ENCODE data around the gene FRAS1.
"Not testable (repeated sequence)": the region's sequence is repeated elsewhere in the genome, so short reads cannot be mapped to it uniquely, and the experiment has no call there.

FRAS1 gene

DNA sequence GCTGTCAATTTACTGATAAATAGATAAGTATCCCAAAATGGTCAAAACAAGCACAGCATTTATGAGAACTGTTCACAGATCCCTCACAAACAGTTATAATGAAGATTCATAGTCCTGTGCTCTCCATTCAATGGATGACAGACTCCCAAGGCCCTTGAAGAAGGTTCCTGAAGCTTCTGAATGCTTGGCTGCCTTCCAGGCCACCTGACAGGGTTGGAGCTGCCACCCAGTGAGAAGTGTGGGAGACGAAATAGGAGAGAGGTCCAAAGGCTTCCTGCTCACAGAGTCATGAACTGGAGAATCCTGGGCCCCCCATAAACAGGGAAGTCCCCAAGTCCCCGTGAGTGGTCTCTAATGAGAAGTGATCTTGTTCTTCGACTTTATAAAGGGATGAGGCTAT is 468.4 kb downstream of the FRAS1 start:
- DNase-seq, result no peak

DNA sequence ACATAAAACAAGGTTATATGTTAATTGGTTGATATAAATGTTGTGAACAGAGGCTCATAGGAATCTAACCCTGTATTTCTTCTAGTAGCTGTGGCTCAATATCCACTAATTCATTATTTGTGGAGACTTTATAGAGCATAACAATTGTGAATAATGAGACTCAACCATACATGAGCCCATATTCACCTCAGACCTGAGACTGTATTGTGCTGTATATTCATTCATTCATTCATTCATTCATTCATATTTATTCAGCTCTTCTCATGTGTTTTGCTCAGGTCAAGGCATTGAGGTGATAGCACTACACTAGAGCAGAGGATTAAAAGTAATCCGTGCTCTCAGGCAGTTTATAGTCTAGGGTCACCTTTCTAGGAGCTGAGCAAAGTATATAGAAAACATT is 470.0 kb downstream of the FRAS1 start:
- DNase-seq, result no peak

DNA sequence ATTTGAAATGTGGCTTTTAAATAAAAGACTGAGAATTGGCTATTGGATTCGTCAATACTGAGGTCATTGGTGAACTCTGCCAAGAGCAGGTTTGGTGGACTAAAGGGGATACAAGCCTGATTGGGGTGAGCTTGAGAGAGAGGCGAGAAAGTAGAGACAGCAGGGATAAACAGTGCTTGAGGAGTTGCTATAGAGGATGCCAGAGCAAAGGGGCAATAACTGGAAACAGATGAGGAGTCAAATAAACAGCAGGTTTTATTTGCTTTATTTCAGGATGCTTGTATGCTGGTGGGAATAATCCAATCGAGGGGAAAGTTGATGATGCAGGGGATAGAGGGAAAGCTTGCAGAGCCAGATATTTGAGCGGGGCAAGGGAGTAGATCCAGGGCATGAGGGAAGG is 470.4 kb downstream of the FRAS1 start:
- no peak for DNase-seq

DNA sequence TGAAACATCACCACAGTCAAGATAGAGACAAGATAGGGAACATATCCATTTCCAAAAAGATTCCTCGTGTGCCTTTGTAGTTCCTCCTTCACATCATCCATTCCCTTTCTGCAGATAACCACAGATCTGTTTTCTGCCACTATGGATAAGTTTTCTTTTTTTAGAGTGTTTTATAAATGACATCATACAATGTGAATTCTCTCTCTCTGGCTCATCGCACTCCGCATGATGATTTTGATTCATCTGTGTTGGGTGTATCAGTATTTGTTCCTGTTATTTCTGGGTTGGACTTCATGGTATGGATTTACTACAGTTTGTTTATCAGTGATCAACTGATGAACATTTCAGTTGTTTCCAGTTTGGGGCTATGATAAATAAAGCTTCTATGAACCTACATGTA is 471.2 kb downstream of the FRAS1 start:
- no peak for DNase-seq

DNA sequence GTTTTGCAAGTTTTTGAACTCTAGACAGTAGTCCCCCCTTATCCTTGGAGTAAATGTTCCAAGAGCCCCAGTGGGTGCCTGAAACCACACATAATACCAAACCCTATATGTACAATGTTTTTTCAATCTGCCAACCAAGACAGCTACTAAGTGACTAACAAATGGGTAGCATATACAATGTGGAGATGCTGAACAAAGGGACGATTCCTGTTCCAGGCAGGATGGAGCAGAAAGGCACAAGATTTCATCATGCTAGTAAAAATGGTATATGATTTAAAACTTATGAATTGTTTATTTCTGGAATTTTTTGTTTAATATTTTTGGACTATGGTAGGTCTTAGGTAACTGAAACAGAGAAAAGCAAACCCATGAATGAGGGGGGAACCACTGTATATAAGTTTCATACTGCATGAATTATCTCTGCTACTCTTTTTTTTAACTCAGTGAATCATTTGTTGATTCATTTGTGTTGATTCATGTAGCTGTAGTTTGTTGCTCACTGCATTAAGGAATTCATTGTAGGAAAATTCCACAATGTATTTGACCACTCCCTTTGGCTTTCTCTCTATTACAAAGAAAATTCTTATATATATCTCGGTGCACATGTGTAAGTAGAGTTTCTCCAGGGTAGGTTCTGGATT is 472.6 kb downstream of the FRAS1 start:
- no peak for DNase-seq

DNA sequence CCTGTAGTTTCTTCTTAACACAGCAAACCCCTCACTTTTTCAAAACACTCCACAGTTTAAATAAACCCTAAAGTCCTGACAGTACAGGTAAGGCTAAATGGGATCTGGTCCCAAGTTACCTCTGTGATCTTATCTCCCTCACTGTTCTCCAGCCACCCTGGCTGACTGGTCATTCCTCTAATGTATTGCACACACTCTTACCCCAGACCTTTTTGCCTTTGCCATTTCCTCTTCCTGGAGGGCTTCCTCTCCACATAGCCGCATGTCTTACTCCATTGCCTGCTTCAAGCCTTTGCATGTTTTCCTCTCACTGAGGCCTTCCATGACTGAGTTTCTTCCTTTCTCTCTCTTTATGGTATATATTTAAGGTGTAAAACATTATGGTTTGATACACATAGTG is 474.9 kb downstream of the FRAS1 start:
- DNase-seq, result no peak

DNA sequence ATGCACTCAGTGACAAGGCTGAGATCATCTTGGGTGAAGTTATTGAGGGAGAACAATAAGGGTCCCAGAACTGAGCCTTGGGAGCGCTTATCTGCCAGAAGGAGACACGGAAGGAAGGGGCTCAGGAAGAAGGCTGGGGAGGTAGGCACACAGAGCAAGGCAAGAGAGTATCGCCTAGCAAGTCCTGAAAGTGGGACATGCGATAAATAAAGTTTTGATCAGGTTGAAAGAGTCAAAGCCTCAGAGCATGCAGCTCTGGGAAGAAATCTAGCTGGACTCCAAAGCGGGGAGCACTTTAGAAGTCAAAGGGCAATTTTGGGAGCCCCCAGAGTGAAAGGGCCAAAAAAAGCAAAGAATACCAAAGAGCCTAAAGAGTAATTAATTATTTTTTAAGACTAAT is 476.7 kb downstream of the FRAS1 start:
- DNase-seq, result no peak

DNA sequence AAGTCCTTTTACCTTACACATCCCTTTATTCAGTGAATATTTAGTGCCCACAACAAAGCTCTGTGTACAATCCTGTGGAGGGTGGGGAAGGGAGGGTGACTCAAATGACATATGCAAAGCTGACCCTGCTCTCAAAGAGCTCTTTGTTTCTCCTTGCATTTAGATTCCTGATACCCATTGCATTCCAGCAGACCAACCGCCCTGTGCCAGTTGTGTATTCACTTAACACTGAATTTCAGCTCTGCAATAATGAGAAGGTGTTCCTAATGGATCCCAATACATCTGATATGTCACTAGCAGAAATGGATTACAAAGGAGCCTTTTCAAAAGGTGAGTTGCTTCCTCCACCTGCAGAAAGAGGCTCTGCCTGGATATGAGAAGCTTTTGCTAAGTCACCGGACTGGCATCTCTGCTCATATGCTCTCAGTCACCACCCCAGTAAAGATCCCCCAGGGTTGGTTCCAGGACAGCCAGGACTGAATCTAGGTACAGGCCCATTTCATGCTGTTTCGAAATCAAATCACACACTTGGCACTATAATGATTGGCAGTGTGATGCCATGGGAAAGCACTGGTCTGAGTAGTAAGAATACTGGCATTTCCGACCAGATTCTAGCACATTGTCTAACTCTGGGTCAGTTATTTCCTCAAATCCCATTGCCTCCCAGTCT is 477.3 kb downstream of the FRAS1 start:
- no peak for DNase-seq

DNA sequence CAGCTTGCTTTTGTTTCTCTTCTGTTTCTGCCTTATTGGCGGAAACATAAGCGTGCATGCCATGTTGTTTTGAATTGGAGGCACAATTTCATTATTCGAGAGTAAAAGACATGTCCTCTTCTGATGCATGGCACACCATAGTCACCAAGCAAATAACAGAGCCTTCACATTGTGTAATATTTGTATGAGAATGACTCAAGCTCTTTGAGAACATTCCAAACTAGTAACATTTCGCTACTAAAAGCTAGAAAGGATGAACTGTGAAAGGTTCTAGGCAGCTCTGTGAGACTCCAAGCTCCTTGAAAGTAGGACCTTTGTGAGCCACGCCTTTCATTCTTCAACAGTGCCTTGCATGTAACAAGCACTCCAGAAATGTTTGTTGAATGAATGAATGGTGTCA is 485.2 kb downstream of the FRAS1 start:
- no peak for DNase-seq

DNA sequence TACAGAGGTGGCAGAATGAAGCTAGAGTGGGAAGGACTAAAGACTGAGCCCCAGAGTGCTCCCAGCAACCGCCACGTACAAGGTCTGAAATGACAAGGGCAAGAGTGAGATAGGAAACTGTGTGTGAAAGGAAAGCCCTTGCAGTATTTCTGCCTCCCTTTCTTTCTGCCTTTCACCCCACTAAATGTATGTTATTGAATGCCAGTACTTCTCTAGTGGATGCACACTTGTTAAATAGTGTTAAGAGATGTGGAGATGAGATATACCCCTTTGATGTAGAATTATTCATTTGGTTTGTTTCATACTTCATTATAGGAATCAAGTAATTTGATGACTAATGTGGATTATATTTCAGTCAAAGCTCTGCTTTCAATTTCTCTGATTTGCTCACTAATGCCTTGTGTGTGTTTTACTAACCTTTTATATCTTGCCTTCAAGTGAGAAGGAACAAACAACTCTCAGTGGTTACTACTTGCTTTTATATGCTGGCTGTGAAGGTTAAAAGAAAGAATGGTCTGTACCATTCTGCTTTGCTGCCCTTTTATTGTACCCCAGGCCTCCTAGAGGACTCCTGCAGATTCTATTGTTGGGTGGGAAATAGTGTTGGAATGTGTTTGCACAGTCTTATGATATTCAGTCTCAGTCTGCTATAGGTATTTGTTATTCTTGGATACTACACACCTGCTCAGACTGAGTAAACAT is 486.5 kb downstream of the FRAS1 start:
- no peak for DNase-seq

DNA sequence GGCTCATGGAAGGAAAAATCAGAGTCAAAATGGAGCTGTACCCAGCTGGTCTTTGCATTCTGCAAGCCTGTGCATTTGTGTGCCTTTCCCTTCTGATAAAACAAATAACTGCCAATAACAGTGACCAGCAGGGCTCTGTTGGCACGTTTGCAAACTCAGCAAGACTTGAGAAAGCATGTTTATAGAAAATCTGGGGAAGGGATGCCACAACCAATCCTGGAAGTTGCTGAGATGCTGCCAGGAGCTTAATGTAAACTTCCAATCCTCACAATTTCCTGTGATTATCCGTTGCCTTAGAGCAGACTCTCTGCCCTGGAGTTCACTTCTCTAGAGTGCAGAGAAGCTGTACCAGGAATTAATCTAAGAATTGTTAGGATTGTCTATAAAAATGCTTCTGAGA is 487.6 kb downstream of the FRAS1 start:
- DNase-seq, result no peak

DNA sequence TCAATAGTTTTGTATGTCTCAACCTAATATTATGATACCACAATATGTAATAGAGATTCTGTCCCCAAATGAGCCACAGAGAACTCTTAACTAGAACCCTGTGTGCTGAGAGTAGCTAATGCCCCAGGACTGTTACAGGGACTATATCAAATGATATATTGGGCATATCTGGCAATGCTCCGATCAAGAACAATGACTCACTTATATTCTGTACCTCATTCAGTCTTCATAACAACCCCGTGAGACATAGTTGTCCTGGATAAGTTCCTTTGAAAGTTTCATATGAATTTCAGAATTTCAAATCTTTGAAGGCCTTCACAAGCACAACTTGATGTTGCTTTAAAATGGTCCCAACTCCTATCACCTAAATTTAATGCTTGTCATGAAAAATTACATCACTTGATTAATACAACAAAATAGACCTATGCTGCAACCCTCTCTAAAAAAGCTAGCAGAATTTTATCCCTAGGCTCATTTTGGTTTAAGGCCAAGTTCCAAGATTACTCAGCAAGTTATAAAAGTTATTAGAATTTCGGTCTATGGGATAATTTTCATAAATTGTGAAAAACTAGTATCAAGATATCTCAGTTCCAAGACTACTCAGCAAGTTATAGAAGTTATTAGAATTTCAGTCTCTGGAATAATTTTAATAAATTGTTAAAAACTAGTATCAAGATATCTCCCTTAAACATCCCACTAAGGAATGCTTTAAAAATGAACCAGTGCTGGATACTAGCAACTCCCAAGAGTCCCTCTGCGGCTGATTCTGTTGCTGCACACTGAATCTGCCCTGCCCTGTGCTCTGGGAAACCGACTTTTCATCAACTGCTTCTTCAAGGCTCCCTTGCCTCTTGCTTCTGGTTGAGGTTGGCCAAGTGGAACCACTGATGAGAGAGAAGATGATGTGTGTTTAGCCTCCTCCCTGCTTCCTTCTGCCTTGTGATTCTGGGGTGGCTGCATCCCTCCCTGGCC is 488.4 kb downstream of the FRAS1 start:
- DNase-seq, result no peak

DNA sequence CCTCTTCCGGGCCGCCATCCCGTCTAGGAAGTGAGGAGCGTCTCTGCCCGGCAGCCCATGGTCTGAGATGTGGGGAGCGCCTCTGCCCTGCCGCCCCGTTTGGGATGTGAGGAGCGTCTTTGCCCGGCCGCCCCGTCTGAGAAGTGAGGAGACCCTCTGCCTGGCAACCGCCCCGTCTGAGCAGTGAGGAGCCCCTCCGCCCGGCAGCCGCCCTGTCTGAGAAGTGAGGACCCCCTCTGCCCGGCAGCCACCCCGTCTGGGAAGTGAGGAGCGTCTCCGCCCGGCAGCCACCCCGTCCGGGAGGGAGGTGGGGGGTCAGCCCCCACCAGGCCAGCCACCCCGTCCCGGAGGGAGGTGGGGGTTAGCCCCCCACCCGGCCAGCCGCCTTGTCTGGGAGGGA is 490.8 kb downstream of the FRAS1 start:
- DNase-seq, result not testable (repeated sequence)

DNA sequence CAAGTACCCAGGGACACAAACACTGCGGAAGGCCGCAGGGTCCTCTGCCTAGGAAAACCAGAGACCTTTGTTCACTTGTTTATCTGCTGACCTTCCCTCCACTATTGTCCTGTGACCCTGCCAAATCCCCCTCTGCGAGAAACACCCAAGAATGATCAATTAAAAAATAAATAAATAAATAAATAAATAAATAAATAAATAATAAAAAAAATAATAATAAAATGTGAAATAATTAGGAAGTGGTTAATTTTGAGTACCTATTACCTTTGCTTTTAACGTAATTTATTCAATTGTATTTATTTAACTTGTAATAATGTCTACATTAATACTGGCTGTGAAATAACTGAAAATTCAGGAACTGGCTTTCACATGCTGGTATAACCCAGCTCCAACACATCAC is 491.8 kb downstream of the FRAS1 start:
- not testable (repeated sequence) for DNase-seq

DNA sequence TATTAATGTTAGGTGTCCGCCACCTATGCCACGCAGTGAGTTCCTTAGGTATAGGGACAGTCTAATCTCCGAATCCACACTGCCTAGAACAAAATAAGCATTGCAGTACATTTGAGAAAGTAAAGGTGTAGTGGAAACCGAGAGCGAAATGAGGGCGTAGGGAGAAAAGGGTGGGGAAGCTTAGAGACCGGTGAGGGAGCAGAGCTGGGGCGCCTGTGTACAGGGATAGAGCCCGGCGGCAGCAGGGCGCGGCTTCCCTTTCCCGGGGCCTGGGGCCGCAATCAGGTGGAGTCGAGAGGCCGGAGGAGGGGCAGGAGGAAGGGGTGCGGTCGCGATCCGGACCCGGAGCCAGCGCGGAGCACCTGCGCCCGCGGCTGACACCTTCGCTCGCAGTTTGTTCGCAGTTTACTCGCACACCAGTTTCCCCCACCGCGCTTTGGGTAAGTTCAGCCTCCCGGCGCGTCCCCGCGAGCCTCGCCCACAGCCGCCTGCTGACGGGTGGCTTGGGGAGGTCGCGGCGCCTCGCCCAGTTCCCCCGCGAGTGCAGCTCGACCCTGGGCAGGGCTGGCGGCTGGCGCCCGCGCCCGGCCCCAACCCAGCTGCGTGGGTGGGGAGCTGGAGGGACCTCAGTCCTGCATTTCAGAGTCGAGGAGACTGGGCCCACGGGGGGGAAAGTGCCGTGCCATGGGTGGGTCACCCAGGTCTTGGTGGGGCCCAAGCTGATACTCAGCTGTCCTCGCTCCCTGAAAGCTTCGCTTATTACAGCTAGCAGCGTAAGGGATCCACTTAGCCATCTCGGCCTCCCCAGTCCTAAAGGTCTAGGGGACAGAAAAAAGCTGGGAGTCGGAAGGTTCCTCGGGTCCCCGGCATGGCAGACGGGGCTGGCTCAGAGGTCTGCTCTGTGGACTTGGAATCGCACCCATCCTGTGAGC is 494.6 kb downstream of the FRAS1 start, which contains the start of gene ANXA3:
ANXA3 (plus strand) TSS at position 351 of the 932 bp plus-strand sequence. CDS start 2,704 bp downstream, outside the sequence.
- DNase-seq, result peak; percentile 23

DNA sequence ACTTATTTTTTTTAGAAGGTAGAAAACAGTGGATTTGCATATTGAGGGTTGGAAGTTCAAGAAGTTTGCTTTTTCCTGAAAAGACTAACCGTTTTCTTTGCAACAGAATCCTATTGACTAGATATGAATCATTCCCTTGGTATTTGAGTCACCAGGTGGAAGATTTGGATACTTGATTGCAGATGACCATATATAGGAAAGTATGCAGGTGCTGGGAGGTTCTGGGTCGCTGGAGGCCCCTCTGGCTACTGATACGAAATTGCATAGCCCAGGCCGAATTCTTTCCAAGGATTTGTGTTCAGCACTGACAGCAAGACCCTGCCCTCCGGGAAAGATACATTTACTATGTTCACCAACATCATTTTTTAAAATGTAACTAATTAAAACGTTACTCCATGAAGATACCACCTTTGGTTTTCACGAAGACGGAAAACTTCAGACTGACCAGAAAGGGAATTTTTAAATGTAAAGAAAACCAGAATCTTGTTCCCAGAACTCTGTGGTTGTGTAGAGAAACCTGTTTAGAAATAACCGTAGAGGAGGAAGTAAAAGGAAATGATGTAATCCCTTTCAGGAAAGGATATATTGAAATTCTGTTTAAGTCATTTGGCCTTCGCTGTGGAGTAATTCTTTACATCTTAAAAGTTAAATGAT is 495.4 kb downstream of the FRAS1 start:
- DNase-seq, result no peak

DNA sequence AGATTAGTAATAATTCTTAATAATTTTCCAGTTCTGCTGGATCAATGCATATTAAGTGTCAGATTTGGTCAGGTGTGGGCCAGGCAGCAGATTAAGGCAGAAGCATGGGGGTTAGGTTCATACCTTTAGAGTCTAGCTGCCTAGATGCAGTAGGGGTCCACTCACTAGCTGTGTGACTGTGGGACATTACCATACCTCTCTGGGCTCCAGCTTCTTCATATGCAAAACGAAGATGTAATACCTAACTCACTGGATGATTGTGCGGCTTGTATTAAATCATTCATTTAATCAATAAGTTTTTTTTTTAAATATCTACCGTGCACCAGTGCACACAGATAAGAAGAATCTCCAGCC is 495.9 kb downstream of the FRAS1 start:
- DNase-seq, result no peak

DNA sequence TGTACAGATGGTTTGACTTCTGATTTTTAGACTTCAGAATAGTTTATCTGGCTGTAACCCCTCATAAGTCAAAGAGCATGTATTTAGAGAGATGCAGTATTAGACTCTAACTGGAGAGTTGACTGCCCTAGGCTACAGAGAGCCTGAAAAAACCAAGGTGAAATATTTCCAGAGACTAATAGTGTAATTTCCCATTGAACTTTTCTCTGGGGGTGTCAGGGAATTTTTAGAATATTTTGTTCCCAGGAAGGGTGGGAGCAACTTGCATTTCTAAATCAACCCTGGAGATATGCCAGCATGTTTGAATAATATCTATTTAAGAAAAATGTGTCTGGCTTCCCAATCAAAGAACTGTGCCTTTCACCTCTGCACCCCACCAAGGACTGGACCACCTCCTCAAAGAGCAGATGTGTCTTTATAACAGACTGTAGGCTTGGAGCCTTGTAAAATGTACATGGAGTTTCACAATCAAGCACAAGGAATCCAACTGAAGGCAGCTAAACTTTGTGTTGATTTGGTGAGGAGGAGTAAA is 496.5 kb downstream of the FRAS1 start:
- no peak for DNase-seq

DNA sequence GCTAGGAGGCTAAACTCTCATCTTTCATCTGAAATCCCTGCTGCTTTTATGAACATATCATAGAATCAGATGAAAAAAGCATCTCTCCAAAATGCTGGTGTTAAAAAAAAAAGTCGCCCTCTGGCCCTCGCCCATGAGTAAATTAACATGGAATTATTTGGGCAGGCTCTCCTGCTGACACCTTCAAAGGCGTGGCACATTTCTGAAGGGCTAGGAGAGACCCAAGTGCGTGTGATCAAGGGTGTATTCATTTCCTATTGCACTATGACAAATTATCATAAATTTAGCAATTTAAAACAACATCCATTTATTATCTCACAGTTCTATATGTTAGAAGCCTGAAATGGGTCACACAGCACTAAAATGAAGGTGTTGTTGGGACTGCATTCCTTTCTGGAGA is 499.5 kb downstream of the FRAS1 start:
- DNase-seq, result no peak

DNA sequence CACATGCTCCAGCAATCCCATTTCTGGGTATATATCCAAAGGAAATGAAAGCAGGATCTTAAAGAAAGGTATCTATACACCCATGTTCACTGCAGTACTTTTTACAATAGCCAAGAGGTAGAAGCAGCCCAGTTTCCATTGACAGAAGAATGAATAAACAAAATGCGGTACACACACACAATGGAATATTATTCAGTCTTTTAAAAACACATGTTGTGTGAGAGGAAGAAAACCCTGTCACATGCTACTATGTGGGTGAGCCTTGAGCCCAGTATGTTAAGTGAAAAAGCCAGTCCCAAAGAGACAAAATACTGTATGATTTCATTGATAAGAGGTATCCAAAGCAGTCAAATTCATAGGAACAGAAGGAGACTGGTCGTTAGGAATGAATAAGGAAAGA is 500.7 kb downstream of the FRAS1 start:
- no peak for DNase-seq

DNA sequence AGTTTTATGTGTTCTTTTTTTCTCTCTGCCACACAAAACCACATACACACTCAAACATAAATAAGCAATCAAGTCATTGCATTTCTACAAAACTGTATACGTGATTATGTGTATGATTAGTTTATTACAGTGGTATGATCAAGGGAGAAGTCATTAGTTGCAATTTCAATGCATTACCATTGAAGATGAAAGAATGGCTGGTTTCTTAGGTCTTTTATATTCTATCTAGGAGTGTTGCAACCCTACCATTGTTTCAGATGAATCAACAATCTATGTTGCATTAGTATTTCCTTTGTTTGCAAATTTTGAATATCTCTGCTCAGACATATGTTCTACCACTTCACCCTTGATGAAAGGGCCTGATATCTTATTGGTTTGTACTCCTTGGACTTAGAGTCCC is 501.3 kb downstream of the FRAS1 start:
- DNase-seq, result no peak

Measured in NCI-H774 (cell line).